Bronchial epithelial cell (primary cell): ENCODE data around the gene TNRC6B. TPM values are rescaled to one million over a fixed set of nuclear protein-coding genes. Genes with fewer than 3 reads are reported as not detected.

Experiments
- DNase-seq: peaks from one replicate; pipeline ENCODE4 v3.0.0-alpha.2; 2010; ENCODE audit warnings: low read depth
- FAIRE-seq: peaks from 2 replicates; lab custom pipeline; 2011; peaks lifted over from hg19 to GRCh38; lab: Jason Lieb, UNC
- H3K27me3 ChIP-seq: 2 replicates; pipeline ENCODE4 v1.5.1; 2011; ENCODE audit warnings: low read length; ENCODE audit not compliant: control insufficient read depth, insufficient read depth
- H3K36me3 ChIP-seq: 2 replicates; pipeline ENCODE4 v1.5.1; 2011; ENCODE audit warnings: low read length; ENCODE audit not compliant: control insufficient read depth, insufficient read depth
- H3K4me3 ChIP-seq: 2 replicates; pipeline ENCODE4 v1.5.1; 2011; ENCODE audit warnings: mild to moderate bottlenecking, low read depth, low read length, control low read depth
- total RNA-seq: library from RNA; depleted of rRNA; stranded (reverse); fragments of >200 nt; gene quantifications from 2 replicates; pipeline ENCODE4 v1.2.1, GENCODE V29; 2014
- TF ChIP-seq, protein P1 (sequence below): IDR thresholded peaks from 2 replicates; pipeline ENCODE4 v1.5.1; 2011; ENCODE audit warnings: mild to moderate bottlenecking, moderate library complexity, low read length, control low read depth, inconsistent platforms; ENCODE audit not compliant: insufficient read depth, severe bottlenecking

The TNRC6B gene
- total RNA-seq, 1 donor from 2014 or later = 8.4 TPM

GRCh38 chr22:40249286-40249685, 71.6 kb downstream of the TNRC6B start:
- H3K36me3 ChIP-seq = no peaks in the 10 kb centered on the region
- TF ChIP-seq, protein P1, sequence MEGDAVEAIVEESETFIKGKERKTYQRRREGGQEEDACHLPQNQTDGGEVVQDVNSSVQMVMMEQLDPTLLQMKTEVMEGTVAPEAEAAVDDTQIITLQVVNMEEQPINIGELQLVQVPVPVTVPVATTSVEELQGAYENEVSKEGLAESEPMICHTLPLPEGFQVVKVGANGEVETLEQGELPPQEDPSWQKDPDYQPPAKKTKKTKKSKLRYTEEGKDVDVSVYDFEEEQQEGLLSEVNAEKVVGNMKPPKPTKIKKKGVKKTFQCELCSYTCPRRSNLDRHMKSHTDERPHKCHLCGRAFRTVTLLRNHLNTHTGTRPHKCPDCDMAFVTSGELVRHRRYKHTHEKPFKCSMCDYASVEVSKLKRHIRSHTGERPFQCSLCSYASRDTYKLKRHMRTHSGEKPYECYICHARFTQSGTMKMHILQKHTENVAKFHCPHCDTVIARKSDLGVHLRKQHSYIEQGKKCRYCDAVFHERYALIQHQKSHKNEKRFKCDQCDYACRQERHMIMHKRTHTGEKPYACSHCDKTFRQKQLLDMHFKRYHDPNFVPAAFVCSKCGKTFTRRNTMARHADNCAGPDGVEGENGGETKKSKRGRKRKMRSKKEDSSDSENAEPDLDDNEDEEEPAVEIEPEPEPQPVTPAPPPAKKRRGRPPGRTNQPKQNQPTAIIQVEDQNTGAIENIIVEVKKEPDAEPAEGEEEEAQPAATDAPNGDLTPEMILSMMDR = no peak
- H3K4me3 ChIP-seq = no peak overlapping the region
- H3K27me3 ChIP-seq = no peaks in the 10 kb centered on the region
- FAIRE-seq = no peak
- DNase-seq = no peak

- no peaks in the 10 kb centered on the region for H3K27me3 ChIP-seq
- DNase-seq (no peak), FAIRE-seq (no peak)
- no peaks in the 10 kb centered on the region for H3K36me3 ChIP-seq
- TF ChIP-seq, protein P1 = no peak
- H3K4me3 ChIP-seq = no peak overlapping the region
Observed at GRCh38 chr22:40250608-40251007, 72.9 kb downstream of the TNRC6B start.

- TF ChIP-seq, protein P1 = no peak
- FAIRE-seq = no peak
- peak; percentile 39 for DNase-seq
- no peaks in the 10 kb centered on the region for H3K36me3 ChIP-seq
- H3K27me3 ChIP-seq = no peaks in the 10 kb centered on the region
- H3K4me3 ChIP-seq = no peak overlapping the region
Observed at GRCh38 chr22:40251106-40251505, 73.4 kb downstream of the TNRC6B start.

DNA sequence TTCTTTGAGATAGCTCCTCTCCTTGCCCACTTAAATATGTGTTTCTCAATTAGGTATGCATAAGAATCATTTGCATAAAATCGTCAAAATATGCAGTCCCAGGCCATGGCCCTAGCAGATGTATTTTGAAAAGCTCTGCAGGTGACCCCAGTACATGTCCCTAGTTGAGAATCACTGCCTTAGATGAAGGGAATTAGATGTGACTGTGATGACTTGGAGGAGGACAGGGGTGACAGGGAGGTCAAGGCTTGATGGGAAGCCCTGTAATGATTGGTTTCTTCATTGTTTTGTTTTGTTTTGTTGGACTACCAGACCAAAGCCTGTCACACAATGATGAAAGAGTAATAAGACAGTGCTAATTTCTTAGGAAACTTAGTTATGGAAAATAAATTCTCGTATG, 74.4 kb downstream of the TNRC6B start:
- no peak for DNase-seq
- H3K27me3 ChIP-seq = no peaks in the 10 kb centered on the region
- FAIRE-seq = no peak
- H3K36me3 ChIP-seq = no peaks in the 10 kb centered on the region
- TF ChIP-seq, protein P1 = no peak
- H3K4me3 ChIP-seq = no peak overlapping the region

- TF ChIP-seq, protein P1 = no peak
- Histone ChIP-seq H3K27me3 (no peaks in the 10 kb centered on the region), H3K4me3 (no peak overlapping the region), H3K36me3 (no peaks in the 10 kb centered on the region)
- FAIRE-seq (no peak), DNase-seq (no peak)
Observed at GRCh38 chr22:40256516-40256915, 78.8 kb downstream of the TNRC6B start.

DNA sequence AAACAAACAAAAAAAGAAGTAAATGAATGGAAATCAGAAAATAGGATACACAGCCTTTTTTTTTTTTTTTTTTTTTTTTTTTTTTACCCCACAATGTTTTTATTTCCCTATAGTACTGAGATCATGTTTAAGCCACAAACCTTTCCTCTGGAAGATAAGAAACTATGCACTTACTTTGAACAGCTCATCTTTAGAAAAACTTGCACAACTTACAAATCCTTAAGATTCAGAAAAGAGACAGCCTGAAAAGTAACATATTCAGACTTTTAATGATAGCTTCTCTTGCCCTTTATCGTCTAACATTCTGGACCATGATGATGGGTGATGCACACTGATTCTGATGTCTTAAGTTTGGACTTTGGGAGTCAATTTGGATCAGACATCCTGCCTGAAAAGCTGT, 80.3 kb downstream of the TNRC6B start:
- DNase-seq = no peak
- H3K4me3 ChIP-seq = no peak overlapping the region
- FAIRE-seq = no peak
- TF ChIP-seq, protein P1 = no peak
- peaks cover 3% of the 10 kb centered on the region for H3K36me3 ChIP-seq
- H3K27me3 ChIP-seq = no peaks in the 10 kb centered on the region
